Measurements from ENCODE around the gene CMTM4.
"Not testable (repeated sequence)": the region's sequence is repeated elsewhere in the genome, so short reads cannot be mapped to it uniquely, and the experiment has no call there.

The CMTM4 gene

GRCh38 chr16:66616169-66616568 is 80.4 kb downstream of the CMTM4 start:
- no peak for DNase-seq (ENCODE audit: low read depth in 1 of 2, low spot score in 1 of 2)
- Histone ChIP-seq H3K4me3 (replicated peaks; ENCODE audit: insufficient read depth, low read length) (no peak overlapping the region), H3K27ac (replicated peaks) (no peak overlapping the region), H3K27me3 (ENCODE audit: insufficient read depth, poor library complexity, severe bottlenecking) (no peaks in the 10 kb centered on the region)
- TF ChIP-seq POLR2AphosphoS5 (IDR thresholded peaks at IDR 0.05; ENCODE audit: low read depth): no peak
- TF ChIP-seq CTCF (IDR thresholded peaks at IDR 0.05; ENCODE audit: insufficient read depth, low read length): no peak
- TF ChIP-seq GABPA (IDR thresholded peaks at IDR 0.05; ENCODE audit: low read depth): no peak
- TF ChIP-seq, protein P1, sequence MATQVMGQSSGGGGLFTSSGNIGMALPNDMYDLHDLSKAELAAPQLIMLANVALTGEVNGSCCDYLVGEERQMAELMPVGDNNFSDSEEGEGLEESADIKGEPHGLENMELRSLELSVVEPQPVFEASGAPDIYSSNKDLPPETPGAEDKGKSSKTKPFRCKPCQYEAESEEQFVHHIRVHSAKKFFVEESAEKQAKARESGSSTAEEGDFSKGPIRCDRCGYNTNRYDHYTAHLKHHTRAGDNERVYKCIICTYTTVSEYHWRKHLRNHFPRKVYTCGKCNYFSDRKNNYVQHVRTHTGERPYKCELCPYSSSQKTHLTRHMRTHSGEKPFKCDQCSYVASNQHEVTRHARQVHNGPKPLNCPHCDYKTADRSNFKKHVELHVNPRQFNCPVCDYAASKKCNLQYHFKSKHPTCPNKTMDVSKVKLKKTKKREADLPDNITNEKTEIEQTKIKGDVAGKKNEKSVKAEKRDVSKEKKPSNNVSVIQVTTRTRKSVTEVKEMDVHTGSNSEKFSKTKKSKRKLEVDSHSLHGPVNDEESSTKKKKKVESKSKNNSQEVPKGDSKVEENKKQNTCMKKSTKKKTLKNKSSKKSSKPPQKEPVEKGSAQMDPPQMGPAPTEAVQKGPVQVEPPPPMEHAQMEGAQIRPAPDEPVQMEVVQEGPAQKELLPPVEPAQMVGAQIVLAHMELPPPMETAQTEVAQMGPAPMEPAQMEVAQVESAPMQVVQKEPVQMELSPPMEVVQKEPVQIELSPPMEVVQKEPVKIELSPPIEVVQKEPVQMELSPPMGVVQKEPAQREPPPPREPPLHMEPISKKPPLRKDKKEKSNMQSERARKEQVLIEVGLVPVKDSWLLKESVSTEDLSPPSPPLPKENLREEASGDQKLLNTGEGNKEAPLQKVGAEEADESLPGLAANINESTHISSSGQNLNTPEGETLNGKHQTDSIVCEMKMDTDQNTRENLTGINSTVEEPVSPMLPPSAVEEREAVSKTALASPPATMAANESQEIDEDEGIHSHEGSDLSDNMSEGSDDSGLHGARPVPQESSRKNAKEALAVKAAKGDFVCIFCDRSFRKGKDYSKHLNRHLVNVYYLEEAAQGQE (IDR thresholded peaks at IDR 0.05; ENCODE audit: insufficient replicate concordance, low read depth): no peak
- TF ChIP-seq SPI1 (IDR thresholded peaks at IDR 0.05; ENCODE audit: borderline replicate concordance, low read depth): no peak

DNA sequence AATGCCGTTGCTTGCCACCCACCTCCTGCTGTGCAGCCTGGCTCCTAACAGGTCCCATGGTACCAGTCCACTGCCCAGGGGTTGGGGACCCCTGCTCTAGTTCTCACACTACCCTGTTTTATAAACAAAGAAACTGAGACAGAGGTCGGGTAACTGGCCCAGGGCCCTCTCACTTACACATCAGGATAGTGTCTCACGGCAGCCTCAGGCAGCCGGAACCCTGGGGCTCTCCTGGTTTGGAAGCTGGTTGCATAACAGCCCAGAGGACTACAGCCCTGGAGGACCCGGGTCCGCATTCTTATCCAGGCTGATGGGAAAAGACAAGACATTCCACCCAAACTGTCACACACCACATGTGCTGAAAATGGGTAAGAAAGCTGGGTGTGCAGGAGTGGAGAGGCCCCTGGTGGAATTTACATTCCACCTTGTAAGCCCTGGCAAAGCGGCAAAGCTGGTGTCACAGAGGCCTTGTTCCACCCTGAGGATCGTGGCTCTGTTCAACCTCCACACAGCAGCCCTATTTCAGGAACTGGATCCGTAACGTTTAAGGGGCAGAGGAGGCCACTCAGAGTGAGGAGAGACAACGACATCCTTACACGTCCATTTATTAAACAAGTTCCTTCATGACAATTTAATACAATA is 82.3 kb downstream of the CMTM4 start:
- no peak for DNase-seq (ENCODE audit: low read depth in 1 of 2, low spot score in 1 of 2)
- TF ChIP-seq POLR2AphosphoS5 (IDR thresholded peaks at IDR 0.05; ENCODE audit: low read depth) (no peak), GABPA (IDR thresholded peaks at IDR 0.05; ENCODE audit: low read depth) (no peak), CTCF (IDR thresholded peaks at IDR 0.05; ENCODE audit: insufficient read depth, low read length) (no peak), SPI1 (IDR thresholded peaks at IDR 0.05; ENCODE audit: borderline replicate concordance, low read depth) (no peak)
- TF ChIP-seq, protein P1 (IDR thresholded peaks at IDR 0.05; ENCODE audit: insufficient replicate concordance, low read depth): no peak
- H3K27ac ChIP-seq (replicated peaks): no peak overlapping the region
- H3K27me3 ChIP-seq (ENCODE audit: insufficient read depth, poor library complexity, severe bottlenecking): no peaks in the 10 kb centered on the region
- H3K4me3 ChIP-seq (replicated peaks; ENCODE audit: insufficient read depth, low read length): no peak overlapping the region

GRCh38 chr16:66612422-66612821 is 84.1 kb downstream of the CMTM4 start:
- TF ChIP-seq POLR2AphosphoS5 (IDR thresholded peaks at IDR 0.05; ENCODE audit: low read depth): no peak
- TF ChIP-seq, protein P1 (IDR thresholded peaks at IDR 0.05; ENCODE audit: insufficient replicate concordance, low read depth): no peak
- no peak for TF ChIP-seq GABPA (IDR thresholded peaks at IDR 0.05; ENCODE audit: low read depth)
- TF ChIP-seq SPI1 (IDR thresholded peaks at IDR 0.05; ENCODE audit: borderline replicate concordance, low read depth): no peak
- TF ChIP-seq CTCF (IDR thresholded peaks at IDR 0.05; ENCODE audit: insufficient read depth, low read length): no peak
- Histone ChIP-seq H3K27ac (replicated peaks) (no peak overlapping the region), H3K4me3 (replicated peaks; ENCODE audit: insufficient read depth, low read length) (no peak overlapping the region), H3K27me3 (ENCODE audit: insufficient read depth, poor library complexity, severe bottlenecking) (no peaks in the 10 kb centered on the region)
- no peak for DNase-seq (ENCODE audit: low read depth in 1 of 2, low spot score in 1 of 2)

DNA sequence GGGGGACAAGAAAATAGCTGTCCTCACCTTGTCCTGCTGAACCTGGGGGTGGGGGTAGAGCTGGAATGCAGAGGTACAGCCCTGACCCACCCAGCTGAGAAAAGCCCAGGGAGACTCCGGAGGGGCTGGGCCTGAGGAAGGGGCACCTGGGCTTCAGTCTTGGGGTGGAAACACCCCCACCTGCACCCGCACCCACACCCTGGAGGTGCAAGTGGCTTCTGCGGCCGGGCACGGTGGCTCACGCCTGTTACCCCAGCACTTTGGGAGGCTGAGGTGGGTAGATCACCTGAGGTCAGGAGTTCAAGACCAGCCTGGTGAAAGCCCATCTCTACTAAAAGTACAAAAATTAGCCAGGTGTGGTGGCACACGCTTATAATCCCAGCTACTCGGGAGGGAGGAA is 84.6 kb downstream of the CMTM4 start:
- H3K27me3 ChIP-seq (ENCODE audit: insufficient read depth, poor library complexity, severe bottlenecking); H3K27ac ChIP-seq (replicated peaks); H3K4me3 ChIP-seq (replicated peaks; ENCODE audit: insufficient read depth, low read length); DNase-seq (ENCODE audit: low read depth in 1 of 2, low spot score in 1 of 2): not testable (repeated sequence)

Data from HL-60 (cell line).